GM12865 (cell line): Measurements from ENCODE around the gene TMEM181.

Source experiments
- DNase-seq: peaks from one replicate; pipeline ENCODE4 v3.0.0; 2010; ENCODE audit warnings: low read depth
- H3K4me3 ChIP-seq: 2 replicates; pipeline ENCODE4 v1.5.1; 2011; ENCODE audit warnings: mild to moderate bottlenecking, low read depth, low read length, control low read depth
- TF ChIP-seq, protein P1 (sequence below): IDR thresholded peaks from 2 replicates; pipeline ENCODE4 v1.5.1; 2011; ENCODE audit warnings: low read length, control low read depth, low read depth, inconsistent platforms; ENCODE audit not compliant: insufficient read depth; ENCODE audit errors: missing control alignments

Gene TMEM181

DNA sequence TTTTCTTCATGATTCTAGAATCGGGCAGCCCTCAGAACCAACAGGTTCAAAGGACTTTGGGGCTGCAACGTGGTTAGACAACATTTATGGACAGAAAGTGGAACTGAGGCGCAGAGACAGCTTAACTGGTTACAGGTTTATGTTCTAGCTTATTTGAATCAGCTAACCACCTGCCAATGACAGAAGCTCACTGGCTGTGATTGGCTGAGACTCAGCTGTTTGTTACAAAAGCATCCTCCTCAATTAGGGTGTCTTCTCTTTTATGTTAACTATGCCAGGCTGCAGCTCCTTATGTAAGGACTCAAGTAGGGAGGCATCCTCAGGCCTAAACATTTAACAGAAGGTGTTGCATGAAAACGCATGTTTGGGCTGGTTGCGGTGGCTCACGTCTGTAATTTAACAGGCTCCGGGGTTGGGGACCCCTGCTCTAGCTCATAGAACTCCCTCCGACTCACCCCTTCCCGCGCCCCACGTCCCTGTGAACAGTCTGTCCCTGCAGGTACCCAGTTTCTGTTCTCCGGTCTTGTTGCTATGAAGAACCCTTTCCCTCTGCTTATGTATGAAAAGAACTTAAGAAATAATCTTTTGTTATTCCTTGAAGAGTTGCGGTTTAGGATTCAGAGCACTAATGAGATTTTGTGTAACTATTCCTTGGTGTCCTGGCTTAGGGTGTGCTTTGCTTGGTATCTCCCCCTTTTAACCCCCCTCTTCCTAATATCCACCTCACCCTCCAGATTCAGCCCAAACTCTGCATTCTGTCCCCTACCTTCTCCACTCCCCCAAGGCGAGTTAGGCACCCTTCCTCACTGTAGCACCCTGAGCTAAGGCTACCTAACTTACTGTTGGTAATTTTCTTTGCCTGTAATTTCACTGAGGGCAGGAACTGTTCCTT lies 1.2 kb upstream of the TMEM181 start:
- TF ChIP-seq, protein P1, sequence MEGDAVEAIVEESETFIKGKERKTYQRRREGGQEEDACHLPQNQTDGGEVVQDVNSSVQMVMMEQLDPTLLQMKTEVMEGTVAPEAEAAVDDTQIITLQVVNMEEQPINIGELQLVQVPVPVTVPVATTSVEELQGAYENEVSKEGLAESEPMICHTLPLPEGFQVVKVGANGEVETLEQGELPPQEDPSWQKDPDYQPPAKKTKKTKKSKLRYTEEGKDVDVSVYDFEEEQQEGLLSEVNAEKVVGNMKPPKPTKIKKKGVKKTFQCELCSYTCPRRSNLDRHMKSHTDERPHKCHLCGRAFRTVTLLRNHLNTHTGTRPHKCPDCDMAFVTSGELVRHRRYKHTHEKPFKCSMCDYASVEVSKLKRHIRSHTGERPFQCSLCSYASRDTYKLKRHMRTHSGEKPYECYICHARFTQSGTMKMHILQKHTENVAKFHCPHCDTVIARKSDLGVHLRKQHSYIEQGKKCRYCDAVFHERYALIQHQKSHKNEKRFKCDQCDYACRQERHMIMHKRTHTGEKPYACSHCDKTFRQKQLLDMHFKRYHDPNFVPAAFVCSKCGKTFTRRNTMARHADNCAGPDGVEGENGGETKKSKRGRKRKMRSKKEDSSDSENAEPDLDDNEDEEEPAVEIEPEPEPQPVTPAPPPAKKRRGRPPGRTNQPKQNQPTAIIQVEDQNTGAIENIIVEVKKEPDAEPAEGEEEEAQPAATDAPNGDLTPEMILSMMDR, result no peak
- H3K4me3 ChIP-seq, result no peak overlapping the region
- DNase-seq, result no peak

DNA sequence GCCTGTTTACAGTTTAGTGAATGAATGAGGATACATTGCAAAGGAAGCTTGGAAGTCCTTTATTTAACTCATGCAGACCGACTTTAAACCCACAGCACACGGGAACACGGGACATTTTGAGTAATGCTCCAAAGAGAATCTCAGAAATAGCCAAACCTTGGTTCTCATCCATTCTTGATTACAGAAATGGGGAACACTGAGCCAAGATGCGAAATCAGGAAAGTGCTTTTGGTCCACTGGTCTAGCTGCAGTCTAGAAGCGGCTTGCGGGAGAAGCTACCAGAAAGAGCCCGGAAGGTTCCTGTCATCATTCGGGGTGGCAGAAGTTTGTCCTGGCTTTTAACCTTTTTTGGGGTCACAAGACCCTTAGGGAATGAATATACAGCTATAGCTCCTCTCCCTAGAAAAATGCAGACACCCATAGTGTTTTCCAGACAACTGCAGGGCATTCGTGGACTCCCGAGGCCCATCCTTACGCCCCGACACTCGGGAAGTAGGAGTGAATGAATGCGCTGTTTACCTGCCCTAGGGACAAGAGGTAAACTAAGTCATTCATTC lies 475 bp upstream of the TMEM181 start:
- no peak for DNase-seq
- TF ChIP-seq, protein P1, result no peak
- H3K4me3 ChIP-seq, result peak overlapping the region; percentile 63

DNA sequence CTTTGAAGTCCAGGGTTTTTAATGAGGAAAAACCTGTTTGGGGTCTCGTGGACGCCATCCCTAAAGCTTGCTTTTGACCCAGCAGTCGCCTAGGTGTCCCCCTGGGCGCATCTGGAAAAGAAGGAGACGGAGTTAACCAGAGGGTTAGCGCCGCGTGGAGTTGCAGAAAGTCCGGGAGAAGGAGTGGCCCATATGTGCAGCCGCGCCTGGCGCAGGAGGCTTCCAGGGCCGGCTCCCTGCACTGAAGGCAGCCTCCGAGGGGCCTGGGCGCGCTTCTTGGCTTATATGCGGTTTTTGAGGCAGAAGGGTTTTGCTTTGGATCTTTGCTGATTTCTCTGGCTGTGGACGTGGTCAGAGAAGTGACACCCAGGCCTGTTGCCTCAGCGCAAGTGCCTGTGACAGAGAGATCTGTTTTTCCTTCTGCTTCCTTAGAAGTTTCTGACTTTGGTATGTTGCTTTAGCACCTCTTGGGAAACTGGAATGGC lies 987 bp downstream of the TMEM181 start:
- TF ChIP-seq, protein P1, result no peak
- DNase-seq, result no peak
- H3K4me3 ChIP-seq, result peak overlapping the region; percentile 95

DNA sequence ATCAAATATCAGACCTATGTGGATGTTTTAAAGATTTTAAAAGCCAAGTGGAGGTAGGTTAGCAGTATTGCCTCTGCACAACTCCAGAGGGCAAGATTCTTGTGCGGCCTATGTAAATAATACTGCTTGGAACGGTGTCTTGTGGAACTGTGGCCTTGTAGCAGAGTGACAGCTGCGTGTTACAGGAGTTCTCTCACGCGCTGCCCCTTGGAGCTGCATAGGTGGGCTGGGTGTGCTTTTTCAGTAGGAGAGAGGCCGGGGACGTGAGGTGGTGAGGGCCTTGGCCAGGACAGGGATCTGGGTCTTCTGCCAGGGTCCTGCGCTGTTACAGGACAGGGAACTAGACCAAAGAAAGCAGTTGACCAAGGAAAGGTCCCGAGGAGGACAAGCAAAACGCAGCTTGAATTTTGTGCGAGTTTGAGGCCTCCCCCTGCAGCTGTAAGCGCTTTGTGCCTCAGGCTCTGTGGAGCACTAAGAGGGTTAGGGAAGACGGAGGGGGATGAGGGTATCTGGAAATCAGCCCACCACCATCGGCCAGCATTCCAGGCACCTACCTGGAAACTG lies 1.5 kb downstream of the TMEM181 start:
- peak overlapping the region; percentile 95 for H3K4me3 ChIP-seq
- no peak for DNase-seq
- TF ChIP-seq, protein P1, result no peak

DNA sequence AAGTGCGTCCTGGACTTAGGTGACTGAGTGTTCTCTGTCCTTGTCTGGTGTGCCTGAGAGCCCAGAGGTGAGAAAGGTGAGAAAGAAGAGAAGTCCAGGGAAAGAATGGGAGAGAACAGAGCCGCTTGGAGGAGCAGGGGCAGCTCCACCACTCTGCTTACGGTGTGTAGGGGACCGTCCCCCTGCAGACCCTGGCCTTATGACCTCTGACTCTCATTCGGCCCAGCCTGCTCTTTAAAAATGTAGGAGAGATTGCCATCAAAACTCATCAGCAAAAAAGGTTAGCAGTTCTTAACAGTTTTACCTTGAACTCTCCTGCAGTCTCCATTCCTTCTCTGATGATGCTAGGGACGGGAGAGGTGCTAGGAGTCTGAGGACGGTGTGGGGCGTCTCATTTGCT lies 2.0 kb downstream of the TMEM181 start:
- TF ChIP-seq, protein P1, result no peak
- no peak overlapping the region for H3K4me3 ChIP-seq
- DNase-seq, result no peak

DNA sequence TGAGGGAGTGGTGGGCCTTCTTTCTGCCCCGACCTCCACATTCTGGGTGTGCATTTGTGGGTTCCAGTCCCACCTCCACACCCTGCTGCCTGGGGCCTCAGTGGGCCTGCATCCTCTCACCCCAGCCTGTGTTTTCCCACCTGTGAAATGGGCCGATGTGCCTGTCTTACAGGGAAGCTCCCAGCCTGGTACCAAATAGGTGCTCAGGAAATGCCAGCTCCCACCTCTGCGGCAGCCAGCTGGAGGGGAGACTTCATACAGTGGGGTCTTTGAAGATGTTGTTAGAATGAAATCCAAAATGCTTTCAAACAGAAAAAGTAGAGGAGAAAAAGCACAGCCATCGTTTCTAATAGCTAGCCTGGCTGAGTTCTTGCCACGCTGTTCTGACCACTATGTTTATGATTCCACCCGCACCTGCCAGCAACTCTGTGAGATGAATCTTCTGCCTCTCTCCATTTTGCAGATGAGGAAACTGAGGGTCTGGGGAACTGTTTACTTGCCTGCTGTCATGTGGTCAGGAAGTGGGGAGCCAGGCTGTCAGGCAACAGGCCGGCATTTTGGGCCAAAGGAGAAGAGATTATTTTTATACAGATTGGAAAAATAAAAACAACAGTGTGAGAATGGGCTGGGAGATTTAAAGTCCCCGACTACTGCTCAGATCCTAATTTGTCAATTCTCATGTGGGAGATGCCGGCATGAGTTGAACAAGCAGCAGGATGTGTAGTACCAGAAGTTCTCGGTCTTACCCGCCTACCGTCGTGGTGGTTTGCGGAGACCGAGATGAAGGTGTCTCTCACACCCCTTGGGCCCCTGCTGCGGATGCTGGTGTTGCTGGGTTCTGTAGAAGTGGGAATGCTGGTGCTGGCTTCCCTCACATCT lies 4.6 kb downstream of the TMEM181 start:
- H3K4me3 ChIP-seq, result no peak overlapping the region
- TF ChIP-seq, protein P1, result no peak
- DNase-seq, result no peak
